ENCODE data around the gene GPX2.

GRCh38 chr14:64958201-64958600 lies 15.7 kb upstream of the GPX2 start:
- TF ChIP-seq CTCF (IDR thresholded peaks at IDR 0.05): no peak
- no peak for TF ChIP-seq POLR2A (IDR thresholded peaks at IDR 0.05)
